ENCODE measurements around the gene HS3ST4. TPM values are rescaled to one million over a fixed set of nuclear protein-coding genes. Genes with fewer than 3 reads are reported as not detected.

HS3ST4 gene
- polyA plus RNA-seq, 1 donor from 2014 or later, result 13.0 TPM

DNA sequence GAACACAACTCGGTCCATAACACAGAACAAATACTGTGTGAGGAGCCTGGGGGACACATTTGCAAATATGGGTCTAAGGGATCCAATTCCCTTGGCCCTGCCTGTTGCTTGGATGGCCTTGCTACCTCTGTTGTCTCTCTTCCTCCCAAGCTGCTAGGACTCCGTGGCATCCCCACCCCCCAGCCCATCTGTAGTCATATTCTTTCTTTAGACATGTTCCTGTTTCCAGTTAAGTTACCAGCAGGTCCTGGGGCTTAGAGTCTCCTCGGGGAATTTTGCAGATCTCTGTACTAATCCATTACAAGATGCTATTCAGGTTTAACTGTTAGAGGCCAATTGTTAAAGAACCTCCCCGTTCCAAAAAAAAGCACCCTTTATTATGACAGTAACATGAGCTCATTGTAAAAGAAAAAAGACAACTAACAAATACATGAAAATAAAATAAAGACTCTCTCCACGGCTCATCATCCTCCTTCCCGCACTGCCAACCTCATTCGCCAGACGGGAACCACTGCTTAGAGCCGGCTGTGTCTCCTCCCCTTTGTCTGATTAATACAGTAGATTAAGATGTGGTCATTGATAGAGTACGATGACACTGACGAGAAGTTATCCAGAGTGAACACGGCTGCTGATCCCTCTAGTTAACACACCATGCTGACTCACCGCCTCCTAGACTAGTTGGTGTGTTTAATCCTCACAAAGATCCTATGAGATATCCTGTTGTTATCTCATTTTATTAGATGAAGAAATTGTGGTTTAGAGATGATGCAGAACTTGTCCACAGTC is 22.2 kb downstream of the HS3ST4 start:
- no peaks in the 10 kb centered on the region for H3K79me2 ChIP-seq (replicated peaks; ENCODE audit: insufficient read depth, low read length)
- no peaks in the 10 kb centered on the region for H3F3A ChIP-seq (ENCODE audit: insufficient read depth, low read length, poor library complexity, severe bottlenecking)
- no peak overlapping the region for H2AFZ ChIP-seq (ENCODE audit: low read depth, low read length)
- H3K27ac ChIP-seq (ENCODE audit: low read length), result no peak overlapping the region
- no peaks in the 10 kb centered on the region for H4K20me1 ChIP-seq (ENCODE audit: insufficient read depth)
- H3K9me2 ChIP-seq (ENCODE audit: insufficient read depth, low read length), result no peaks in the 10 kb centered on the region
- no peak overlapping the region for H3K9ac ChIP-seq (ENCODE audit: low read length)
- H3K4me2 ChIP-seq (ENCODE audit: low read length), result no peak overlapping the region
- H3K4me3 ChIP-seq (ENCODE audit: low read length), result no peak overlapping the region
- TF ChIP-seq POLR2AphosphoS5 (IDR thresholded peaks at IDR 0.05), result no peak
- no peak for TF ChIP-seq TAF1 (IDR thresholded peaks at IDR 0.05; ENCODE audit: low read depth)
- TF ChIP-seq SMC3 (conservative IDR thresholded peaks at IDR 0.05; ENCODE audit: poor library complexity), result no peak
- no peak for TF ChIP-seq CTCF (IDR thresholded peaks at IDR 0.05; ENCODE audit: poor library complexity, severe bottlenecking)
- TF ChIP-seq RAD21 (conservative IDR thresholded peaks at IDR 0.05), result no peak
- TF ChIP-seq EP300 (conservative IDR thresholded peaks at IDR 0.05; ENCODE audit: poor library complexity, severe bottlenecking), result no peak
- TF ChIP-seq REST (IDR thresholded peaks at IDR 0.05; ENCODE audit: borderline replicate concordance), result no peak
- no peak for TF ChIP-seq MXI1 (conservative IDR thresholded peaks at IDR 0.05; ENCODE audit: poor library complexity, severe bottlenecking)
- no peak for TF ChIP-seq EZH2 (IDR thresholded peaks at IDR 0.05; ENCODE audit: borderline replicate concordance, insufficient read depth, low read length, poor library complexity, severe bottlenecking)
- no peaks in the 10 kb centered on the region for H3K9me3 ChIP-seq (ENCODE audit: low read length)
- no peaks in the 10 kb centered on the region for H3K27me3 ChIP-seq (ENCODE audit: insufficient read depth, low read depth, low read length)
- H3K36me3 ChIP-seq (ENCODE audit: insufficient read depth, low read length), result no peaks in the 10 kb centered on the region

DNA sequence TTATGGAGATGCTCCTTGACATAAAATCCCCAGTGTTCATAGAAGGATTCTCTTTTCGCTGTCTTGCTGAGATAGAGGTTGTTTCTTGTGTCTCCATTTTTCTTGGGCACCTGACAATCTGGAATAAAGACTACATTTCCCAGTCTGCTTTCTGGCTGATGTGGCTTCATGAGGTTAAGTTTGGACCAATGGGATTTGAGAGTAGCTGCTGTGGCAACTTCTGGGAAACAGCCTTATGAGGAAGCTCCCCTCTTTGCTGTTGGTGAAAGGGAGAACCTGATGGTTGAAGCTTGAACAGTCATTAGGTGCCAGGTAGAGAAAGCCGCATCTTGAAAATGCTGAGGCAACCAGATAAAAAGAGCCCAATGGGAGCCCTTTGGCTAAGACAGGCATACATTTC is 24.4 kb downstream of the HS3ST4 start:
- H3K4me3 ChIP-seq (ENCODE audit: low read length), result no peak overlapping the region
- no peak overlapping the region for H3K4me2 ChIP-seq (ENCODE audit: low read length)
- H3K36me3 ChIP-seq (ENCODE audit: insufficient read depth, low read length), result no peaks in the 10 kb centered on the region
- TF ChIP-seq CTCF (IDR thresholded peaks at IDR 0.05; ENCODE audit: poor library complexity, severe bottlenecking) (no peak), TAF1 (IDR thresholded peaks at IDR 0.05; ENCODE audit: low read depth) (no peak), SMC3 (conservative IDR thresholded peaks at IDR 0.05; ENCODE audit: poor library complexity) (no peak)
- H3K9me3 ChIP-seq (ENCODE audit: low read length), result no peaks in the 10 kb centered on the region
- H3K79me2 ChIP-seq (replicated peaks; ENCODE audit: insufficient read depth, low read length), result no peaks in the 10 kb centered on the region
- H4K20me1 ChIP-seq (ENCODE audit: insufficient read depth), result no peaks in the 10 kb centered on the region
- no peak overlapping the region for H3K27ac ChIP-seq (ENCODE audit: low read length)
- no peaks in the 10 kb centered on the region for H3K27me3 ChIP-seq (ENCODE audit: insufficient read depth, low read depth, low read length)
- H3K9ac ChIP-seq (ENCODE audit: low read length), result no peak overlapping the region
- H3K9me2 ChIP-seq (ENCODE audit: insufficient read depth, low read length), result no peaks in the 10 kb centered on the region
- no peaks in the 10 kb centered on the region for H3F3A ChIP-seq (ENCODE audit: insufficient read depth, low read length, poor library complexity, severe bottlenecking)
- no peak overlapping the region for H2AFZ ChIP-seq (ENCODE audit: low read depth, low read length)

All from neural cell (in vitro differentiated cells).